Naive thymus-derived CD8-positive, alpha-beta T cell (primary cell): ENCODE data around the gene TLK2. TPM values are rescaled to one million over a fixed set of nuclear protein-coding genes. Genes with fewer than 3 reads are reported as not detected.

ENCODE experiments used
- ATAC-seq, 2 donors: fragments of 150-1000 bp; cut with Tn5 transposase in 1 of 2; sonication (Bioruptor Pico), chemical (Tn5 transposase) in 1 of 2; 1 replicate in 1 of 2; 2 replicates in 1 of 2; pipeline ENCODE4 v1.10.0; 2021; ENCODE audit warnings: mild to moderate bottlenecking in 2 of 2, moderate library complexity in 2 of 2
- POLR2A ChIA-PET: fragments of 350-600 bp; sonication (Branson Sonifier 250); formaldehyde crosslinking; loops from one replicate; lab custom pipeline; 2021; ENCODE audit warnings: antibody characterized with exemption; lab: Charles Lee
- DNase-seq, 10 donors: peaks; one replicate each; pipeline versions ENCODE4 v3.0.0 to v3.0.0-alpha.2; 2020 to 2022
- H3K27ac Mint-ChIP-seq, 10 donors: one replicate each; pipeline ENCODE4 v1.8.0; 2020 to 2022; ENCODE audit warnings: mild to moderate bottlenecking in 10 of 10, mixed read lengths in 10 of 10, moderate library complexity in 4 of 10, inconsistent platforms in 1 of 10
- H3K27me3 Mint-ChIP-seq, 5 donors: one replicate each; pipeline ENCODE4 v1.8.0; 2021 to 2022; ENCODE audit warnings: mixed read lengths in 5 of 5
- H3K36me3 Mint-ChIP-seq, 3 donors: one replicate each; pipeline ENCODE4 v1.8.0; 2020 to 2022; ENCODE audit warnings: mixed read lengths in 3 of 3, mild to moderate bottlenecking in 2 of 3, inconsistent platforms in 1 of 3
- H3K4me1 Mint-ChIP-seq, 4 donors: one replicate each; pipeline ENCODE4 v1.8.0; 2021 to 2022; ENCODE audit warnings: mixed read lengths in 4 of 4
- H3K4me3 Mint-ChIP-seq, 10 donors: one replicate each; pipeline ENCODE4 v1.8.0; 2020 to 2022; ENCODE audit warnings: mild to moderate bottlenecking in 10 of 10, mixed read lengths in 10 of 10, moderate library complexity in 6 of 10, inconsistent platforms in 1 of 10
- H3K9me3 Mint-ChIP-seq, 9 donors: one replicate each; pipeline ENCODE4 v1.8.0; 2020 to 2022; ENCODE audit warnings: mixed read lengths in 9 of 9, mild to moderate bottlenecking in 3 of 9, inconsistent platforms in 1 of 9, moderate library complexity in 1 of 9
- polyA plus RNA-seq, 3 donors: library from polyadenylated mRNA; unstranded; fragments of 300-500 nt; fragmentation: Illumina TruSeq; gene quantifications; one replicate each; pipeline ENCODE4 v1.2.3, GENCODE V29; 2021
- total RNA-seq, 8 experiments: library from RNA in 2 of 8; stranded (reverse) in 2 of 8; gene quantifications; one replicate each; pipeline ENCODE4 v1.2.3 and lab custom pipeline; 2021 to 2026

The TLK2 gene
- total and polyA plus RNA-seq, 5 experiments from 2014 or later, result 8.2 to 79.5 (median 12.0) TPM

DNA sequence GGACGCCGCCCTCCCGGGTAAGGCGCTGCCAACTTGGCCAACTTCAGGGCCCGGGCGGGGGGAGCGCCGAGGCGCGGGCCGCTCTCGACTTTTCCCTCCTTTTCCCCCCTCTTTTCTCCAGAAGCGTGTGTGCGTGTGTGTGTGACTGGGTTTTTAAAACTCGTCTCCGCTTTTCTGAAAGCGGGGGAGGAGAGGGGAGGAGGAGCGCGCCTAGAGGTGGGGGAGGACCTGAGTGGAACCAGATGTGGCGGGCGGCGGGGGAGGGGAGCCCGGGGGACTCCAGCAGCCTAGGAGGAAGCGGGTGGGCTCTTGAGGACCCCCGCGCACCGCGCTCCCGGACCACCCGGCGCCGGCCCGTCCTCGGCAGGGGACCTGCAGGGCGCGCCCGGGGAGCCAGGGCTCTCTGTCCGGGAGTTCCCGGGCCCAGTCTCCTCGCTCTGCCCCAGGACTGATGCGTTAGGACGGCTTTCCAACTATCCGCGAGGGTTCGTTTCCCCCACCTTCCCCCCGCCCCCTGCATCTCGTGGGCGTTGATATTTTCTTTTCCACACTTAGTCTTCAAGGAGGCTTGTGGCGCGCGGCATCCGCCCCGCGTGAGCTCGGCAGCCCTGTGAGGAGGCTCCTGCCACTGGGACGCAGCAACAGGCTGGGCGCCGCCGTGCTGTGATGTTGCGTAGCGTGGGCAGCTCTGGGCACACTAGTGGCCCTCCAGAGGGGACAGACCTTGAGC is 149.4 kb downstream of the TLK2 start:
- DNase-seq (peak in 7 of 10 donors; percentile 11 to 66 (median 20)), ATAC-seq (peak; percentile 66 to 71)
- Mint-ChIP-seq H3K36me3 (no peaks in the 10 kb centered on the region), H3K27me3 (peaks cover 0 to 10% (median 7%) of the 10 kb centered on the region in 5 donors), H3K9me3 (no peaks in the 10 kb centered on the region), H3K27ac (peak overlapping the region; percentile 16 to 89 (median 80)), H3K4me3 (peak overlapping the region; percentile 84 to 98 (median 91)), H3K4me1 (peaks cover 15 to 43% (median 22%) of the 10 kb centered on the region in 4 donors)
- POLR2A ChIA-PET, result no interaction called here

DNA sequence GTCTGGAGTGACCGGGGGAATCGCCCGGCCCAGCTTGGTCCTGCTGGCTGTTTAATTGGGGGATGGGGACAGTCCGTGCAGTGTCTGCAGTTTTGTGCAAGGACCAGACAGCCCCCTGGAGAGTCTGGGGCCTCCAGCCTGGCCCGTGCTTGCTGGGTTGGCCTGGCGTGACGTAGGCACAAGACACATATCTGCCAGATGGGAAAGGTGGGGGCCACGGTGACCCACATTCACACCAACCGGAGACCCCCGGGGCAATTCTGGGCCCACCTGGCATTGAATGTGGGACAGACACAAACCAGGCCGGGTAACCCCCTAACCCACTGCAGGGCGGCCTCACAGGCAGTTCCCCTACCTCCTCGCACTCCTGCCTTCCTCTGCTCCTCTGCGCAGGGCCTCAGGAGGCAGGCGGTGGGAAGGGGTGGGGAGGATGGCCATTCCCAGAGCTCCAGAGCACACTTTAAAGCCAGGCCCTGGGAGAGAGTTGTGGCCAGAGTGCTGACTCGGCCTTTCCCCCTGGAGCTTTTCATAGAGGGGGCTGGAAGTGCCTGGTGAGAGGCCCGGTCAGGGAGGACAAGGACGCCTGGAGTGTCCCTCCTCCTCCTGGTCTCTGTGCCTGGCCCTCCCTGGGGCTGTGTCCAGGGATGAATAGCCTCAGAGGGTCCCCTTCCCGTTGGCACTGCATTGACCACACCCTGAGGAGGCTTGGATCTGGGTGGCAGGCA is 150.4 kb downstream of the TLK2 start:
- Mint-ChIP-seq H3K4me3 (peak overlapping the region; percentile 84 to 98 (median 91)), H3K4me1 (peaks cover 15 to 43% (median 22%) of the 10 kb centered on the region in 4 donors), H3K27ac (peak overlapping the region in 3 of 10 donors; percentile 77 to 86 (median 84)), H3K36me3 (no peaks in the 10 kb centered on the region), H3K9me3 (no peaks in the 10 kb centered on the region), H3K27me3 (peaks cover 0 to 10% (median 7%) of the 10 kb centered on the region in 5 donors)
- POLR2A ChIA-PET, result no interaction called here
- no peak for ATAC-seq
- DNase-seq, result peak in 1 of 10 donors; percentile 61

DNA sequence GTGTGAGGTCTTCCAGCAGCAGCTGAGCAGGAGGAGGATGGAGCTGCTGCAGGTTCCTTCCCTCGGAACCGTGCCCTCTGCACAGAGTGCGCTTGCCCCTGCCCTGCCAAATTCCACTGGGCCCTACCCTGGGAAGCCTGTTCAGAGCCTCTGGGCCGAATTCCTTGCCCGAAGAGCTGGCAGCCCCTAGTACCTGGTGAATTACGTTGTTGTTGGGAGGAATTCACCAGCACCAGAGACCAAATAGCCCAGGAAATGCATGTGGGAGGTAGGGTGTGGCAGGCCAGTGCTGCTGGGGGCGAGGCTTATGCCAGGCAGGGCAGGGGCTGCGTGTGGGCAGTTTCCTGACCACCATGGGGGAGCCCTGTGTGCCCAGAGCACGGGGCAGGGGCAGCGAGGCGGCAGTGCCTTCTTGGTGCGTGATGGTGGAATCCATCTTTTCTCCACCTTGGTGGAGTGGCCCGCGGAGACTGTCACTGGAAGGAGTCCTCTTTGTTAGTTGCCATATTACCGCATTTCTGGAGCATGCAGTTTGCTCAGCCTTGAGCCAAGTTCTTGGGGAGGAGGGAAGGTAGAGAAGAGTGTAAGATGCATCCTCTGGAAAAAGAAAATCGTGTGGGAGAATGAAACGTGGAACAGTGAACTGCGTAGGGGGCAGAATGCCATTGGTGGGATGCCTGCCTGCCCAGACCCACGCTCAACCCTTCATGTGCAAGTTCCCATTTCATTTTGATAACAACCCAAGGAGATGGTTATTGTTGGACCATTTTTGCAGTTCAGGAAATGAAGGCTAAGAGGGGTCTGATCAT is 151.1 kb downstream of the TLK2 start:
- peaks cover 15 to 43% (median 22%) of the 10 kb centered on the region in 4 donors for H3K4me1 Mint-ChIP-seq
- H3K27me3 Mint-ChIP-seq, result peaks cover 0 to 10% (median 7%) of the 10 kb centered on the region in 5 donors
- POLR2A ChIA-PET, result interaction anchor here (1.2 kb wide), 1 partner anchor 10 kb away, joined by 4 read pairs; no protein-coding TSS in a partner anchor
- DNase-seq (no peak), ATAC-seq (no peak)
- H3K9me3 Mint-ChIP-seq, result no peaks in the 10 kb centered on the region
- H3K4me3 Mint-ChIP-seq, result peak overlapping the region in 8 of 10 donors; percentile 4 to 98 (median 30)
- H3K36me3 Mint-ChIP-seq, result no peaks in the 10 kb centered on the region
- peak overlapping the region in 4 of 10 donors; percentile 2 to 85 (median 36) for H3K27ac Mint-ChIP-seq

DNA sequence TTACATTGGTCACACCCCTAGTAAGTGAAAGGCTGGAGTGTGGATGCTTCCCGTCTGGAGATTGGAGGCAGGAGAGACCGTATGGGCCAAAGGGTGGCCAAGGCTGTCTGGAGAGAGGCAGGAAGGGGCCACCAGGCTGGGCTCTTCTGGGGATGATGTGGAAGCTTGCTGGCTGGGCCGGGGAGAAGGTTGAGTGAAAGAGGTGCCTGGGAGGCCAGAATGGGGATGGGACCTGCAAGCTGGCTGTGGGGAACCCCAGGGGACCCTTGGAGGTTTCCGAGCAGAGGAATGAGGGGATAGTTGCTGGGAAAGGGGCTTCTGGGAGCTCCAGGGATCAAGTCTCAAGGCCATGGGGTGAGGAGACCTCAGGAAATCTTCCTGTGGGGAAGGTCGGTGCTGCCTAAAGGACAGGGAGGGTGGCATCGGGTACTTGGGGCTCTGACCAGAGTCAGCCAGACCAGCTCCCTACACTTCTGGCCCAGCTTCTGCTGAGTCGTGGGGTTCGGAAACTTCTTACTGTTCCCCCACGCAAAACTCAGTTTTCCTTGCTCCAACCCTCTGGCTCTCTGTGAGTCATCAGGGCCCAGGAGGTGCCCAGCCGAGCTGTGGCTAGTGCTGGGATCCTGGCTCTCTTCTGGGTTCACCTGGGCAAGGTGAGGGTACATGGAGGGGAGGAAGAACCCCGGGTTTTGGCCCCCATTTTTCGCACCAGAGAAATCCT is 151.9 kb downstream of the TLK2 start:
- peak overlapping the region in 7 of 10 donors; percentile 24 to 98 (median 37) for H3K4me3 Mint-ChIP-seq
- no peaks in the 10 kb centered on the region for H3K36me3 Mint-ChIP-seq
- H3K27ac Mint-ChIP-seq, result peak overlapping the region in 2 of 10 donors; percentile 17 to 85
- ATAC-seq, result no peak
- H3K4me1 Mint-ChIP-seq, result peaks cover 14 to 40% (median 22%) of the 10 kb centered on the region in 4 donors
- no peak for DNase-seq
- no peaks in the 10 kb centered on the region for H3K9me3 Mint-ChIP-seq
- POLR2A ChIA-PET, result interaction anchor here (1.2 kb wide), 1 partner anchor 11 kb away, joined by 4 read pairs; no protein-coding TSS in a partner anchor
- peaks cover 0 to 10% (median 7%) of the 10 kb centered on the region in 5 donors for H3K27me3 Mint-ChIP-seq

DNA sequence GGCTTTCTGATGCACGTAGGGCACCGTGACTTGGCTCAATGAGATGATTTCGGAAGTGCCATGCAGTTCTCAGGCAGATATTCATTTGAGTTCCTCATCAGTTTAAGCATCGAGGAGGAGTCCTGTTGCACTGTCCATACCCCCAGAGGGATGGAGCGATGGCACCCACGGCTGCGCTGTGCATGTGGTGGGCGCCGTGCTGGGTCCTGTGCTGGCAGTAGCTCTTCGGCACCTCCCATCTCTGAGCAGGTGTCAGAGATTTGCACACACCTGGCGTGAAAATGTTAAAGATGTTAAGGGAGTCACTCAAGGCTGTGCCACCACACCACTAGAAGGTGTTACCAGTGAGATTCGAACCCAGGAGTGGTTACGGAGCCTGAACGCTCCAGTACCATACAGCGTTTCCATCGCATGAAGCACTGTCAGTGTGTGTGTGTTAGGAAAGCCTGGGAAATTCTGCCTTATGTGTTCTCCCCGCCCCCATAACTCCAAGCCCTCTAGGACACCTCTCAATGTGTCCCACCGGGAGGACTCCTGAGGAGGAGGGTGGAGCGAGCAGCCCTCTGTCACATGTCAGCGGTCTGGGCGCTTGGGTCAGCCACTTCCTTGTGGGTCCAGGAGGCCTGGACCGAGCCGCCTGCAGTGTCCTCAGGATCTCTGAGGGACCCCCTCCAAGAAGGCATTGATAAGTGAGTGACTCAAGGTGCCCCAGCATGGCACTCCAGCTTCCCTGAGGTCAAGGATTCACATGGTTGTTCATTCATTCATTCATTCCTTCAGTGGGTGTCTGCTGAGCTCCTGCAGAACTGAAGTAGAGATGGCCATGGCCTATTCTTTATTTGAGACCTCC is 152.7 kb downstream of the TLK2 start:
- Mint-ChIP-seq H3K27ac (no peak overlapping the region), H3K27me3 (peaks cover 0 to 10% (median 7%) of the 10 kb centered on the region in 5 donors), H3K9me3 (no peaks in the 10 kb centered on the region), H3K4me1 (peaks cover 11 to 33% (median 21%) of the 10 kb centered on the region in 4 donors), H3K4me3 (no peak overlapping the region), H3K36me3 (no peaks in the 10 kb centered on the region)
- ATAC-seq (no peak), DNase-seq (no peak)
- POLR2A ChIA-PET, result interaction anchor here (1.2 kb wide), 1 partner anchor 12 kb away, joined by 4 read pairs; no protein-coding TSS in a partner anchor

GRCh38 chr17:62631936-62632924 is 153.6 kb downstream of the TLK2 start:
- peaks cover 0 to 8% (median 7%) of the 10 kb centered on the region in 5 donors for H3K27me3 Mint-ChIP-seq
- ATAC-seq (no peak), DNase-seq (no peak)
- H3K9me3 Mint-ChIP-seq, result no peaks in the 10 kb centered on the region
- H3K4me3 Mint-ChIP-seq, result no peak overlapping the region
- peaks cover 11 to 33% (median 18%) of the 10 kb centered on the region in 4 donors for H3K4me1 Mint-ChIP-seq
- peak overlapping the region in 1 of 10 donors; percentile 28 for H3K27ac Mint-ChIP-seq
- no peaks in the 10 kb centered on the region for H3K36me3 Mint-ChIP-seq
- POLR2A ChIA-PET, result no interaction called here

DNA sequence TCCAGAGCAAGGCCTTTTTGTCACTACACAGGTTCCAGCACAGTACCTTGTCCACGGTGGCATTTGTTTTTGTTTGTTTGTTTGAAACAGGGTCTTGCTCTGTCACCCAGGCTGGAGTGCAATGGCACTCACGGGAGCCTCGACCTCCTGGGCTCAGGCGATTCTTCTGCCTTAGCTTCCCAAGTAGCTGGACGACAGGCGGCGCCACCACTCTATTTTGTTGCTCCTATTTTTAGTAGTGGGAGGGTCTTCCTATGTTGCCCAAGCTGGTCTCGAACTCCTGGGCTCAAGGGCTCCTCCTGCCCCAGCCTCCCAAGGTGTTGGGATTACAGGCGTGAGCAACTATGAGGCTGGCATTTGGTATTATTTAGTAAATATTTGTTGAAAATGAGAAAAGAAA is 159.2 kb downstream of the TLK2 start:
- ATAC-seq, result no peak
- POLR2A ChIA-PET, result interaction anchor here (0.7 kb wide), 1 partner anchor 1391 kb away, joined by 4 read pairs; no protein-coding TSS in a partner anchor
- no peak overlapping the region for H3K27ac Mint-ChIP-seq

GRCh38 chr17:62641153-62641552 is 162.5 kb downstream of the TLK2 start:
- no peak for DNase-seq
- peaks cover 0 to 2% (median 0%) of the 10 kb centered on the region in 5 donors for H3K27me3 Mint-ChIP-seq
- H3K9me3 Mint-ChIP-seq, result no peaks in the 10 kb centered on the region
- no peak overlapping the region for H3K27ac Mint-ChIP-seq
- no peaks in the 10 kb centered on the region for H3K36me3 Mint-ChIP-seq
- peaks cover 0 to 6% (median 0%) of the 10 kb centered on the region in 4 donors for H3K4me1 Mint-ChIP-seq
- POLR2A ChIA-PET, result no interaction called here
- no peak for ATAC-seq
- no peak overlapping the region for H3K4me3 Mint-ChIP-seq

More for the DNA sequence above, 159.2 kb downstream of the TLK2 start:
- Mint-ChIP-seq H3K27me3 (peaks cover 0 to 2% (median 0%) of the 10 kb centered on the region in 5 donors), H3K36me3 (no peaks in the 10 kb centered on the region), H3K4me3 (no peak overlapping the region), H3K9me3 (no peaks in the 10 kb centered on the region), H3K4me1 (peaks cover 0 to 5% (median under 1%) of the 10 kb centered on the region in 4 donors)
- no peak for DNase-seq

- DNase-seq (no peak), ATAC-seq (no peak)
- Mint-ChIP-seq H3K4me3 (no peak overlapping the region), H3K4me1 (peaks cover 0 to 6% (median 0%) of the 10 kb centered on the region in 4 donors), H3K27me3 (peaks cover 0 to 2% (median 0%) of the 10 kb centered on the region in 5 donors), H3K9me3 (no peaks in the 10 kb centered on the region), H3K36me3 (no peaks in the 10 kb centered on the region), H3K27ac (no peak overlapping the region)
- POLR2A ChIA-PET, result no interaction called here
Measured at GRCh38 chr17:62641951-62642350, 163.3 kb downstream of the TLK2 start.

DNA sequence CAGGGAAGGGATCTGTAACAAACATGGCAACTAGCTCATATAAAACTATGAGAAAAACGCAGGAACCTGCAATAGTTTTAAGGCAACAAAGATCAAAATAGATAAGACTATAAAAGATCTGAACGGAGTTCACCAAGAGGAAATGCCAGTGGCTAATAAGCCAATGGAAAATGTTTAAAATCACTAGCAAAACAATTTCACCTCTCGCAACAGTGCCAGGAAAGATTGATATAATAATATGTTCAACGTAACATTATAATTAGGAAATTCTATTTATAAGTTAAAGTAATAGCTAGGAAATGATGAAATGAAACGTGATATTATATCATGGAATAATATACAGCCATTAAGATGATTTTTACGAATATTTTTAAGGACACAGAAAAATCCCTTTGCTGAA is 164.9 kb downstream of the TLK2 start:
- H3K36me3 Mint-ChIP-seq, result no peaks in the 10 kb centered on the region
- ATAC-seq (no peak), DNase-seq (no peak)
- H3K4me1 Mint-ChIP-seq, result peaks cover 0 to 6% (median 0%) of the 10 kb centered on the region in 4 donors
- H3K27ac Mint-ChIP-seq, result no peak overlapping the region
- H3K4me3 Mint-ChIP-seq, result no peak overlapping the region
- POLR2A ChIA-PET, result no interaction called here
- no peaks in the 10 kb centered on the region for H3K9me3 Mint-ChIP-seq
- peaks cover 0 to 2% (median 0%) of the 10 kb centered on the region in 5 donors for H3K27me3 Mint-ChIP-seq
